K562 (cell line): ENCODE measurements around the gene SKAP1. TPM values are rescaled to one million over a fixed set of nuclear protein-coding genes. Genes with fewer than 3 reads are reported as not detected.

ENCODE experiments used
- CREB1 ChIP-seq, 2 experiments: sonication (generic) in 1 of 2; formaldehyde crosslinking in 1 of 2; IDR thresholded peaks; 2 replicates each; pipeline versions ENCODE4 v1.6.1 to v1.8.0; 2012 to 2022; ENCODE audit warnings: inconsistent platforms in 1 of 2, mild to moderate bottlenecking in 1 of 2, missing genetic modification reagents in 1 of 2, moderate library complexity in 1 of 2
- CREBBP ChIP-seq: IDR thresholded peaks from one replicate; pipeline ENCODE4 v1.6.1; 2012; ENCODE audit warnings: low read depth, mild to moderate bottlenecking, control low read depth, inconsistent platforms, low read length
- HNRNPL ChIP-seq: fragments of 200-400 bp; formaldehyde crosslinking; IDR thresholded peaks from 2 replicates; pipeline ENCODE4 v1.6.1; 2017; ENCODE audit warnings: low read depth, mild to moderate bottlenecking, low read length
- JUND ChIP-seq, 2 experiments: IDR thresholded peaks; 2 replicates in 1 of 2; 3 replicates in 1 of 2; pipeline ENCODE4 v1.6.1; 2011; ENCODE audit warnings: borderline replicate concordance in 2 of 2, low read depth in 2 of 2, low read length in 2 of 2, improper control_type of control experiment in 1 of 2, missing biosample characterization in 1 of 2, missing genetic modification characterization in 1 of 2, missing genetic modification reagents in 1 of 2
- KAT7 ChIP-seq: sonication (generic); formaldehyde crosslinking; IDR thresholded peaks from 2 replicates; pipeline ENCODE4 v1.8.0; 2022; ENCODE audit warnings: missing genetic modification reagents, mild to moderate bottlenecking, borderline replicate concordance
- MTA2 ChIP-seq: fragments of 450-650 bp; IDR thresholded peaks from 2 replicates; pipeline ENCODE4 v1.6.1; 2016; ENCODE audit warnings: low read depth
- NCOA1 ChIP-seq: fragments of 450-650 bp; IDR thresholded peaks from 2 replicates; pipeline ENCODE4 v1.6.1; 2016; ENCODE audit warnings: low read depth
- RBM39 ChIP-seq: fragments of 200-400 bp; formaldehyde crosslinking; optimal IDR thresholded peaks from 2 replicates; pipeline ENCODE3; 2018; ENCODE audit warnings: low read depth, low read length
- SIN3B ChIP-seq: fragments of 450-650 bp; IDR thresholded peaks from 2 replicates; pipeline ENCODE4 v1.6.1; 2017; ENCODE audit warnings: low read depth, mild to moderate bottlenecking, moderate library complexity
- ZBTB40 ChIP-seq, 2 experiments: fragments of 450-650 bp in 1 of 2; sonication (generic) in 1 of 2; formaldehyde crosslinking in 1 of 2; IDR thresholded peaks; 2 replicates each; pipeline versions ENCODE4 v1.7.1 to v1.9.0; 2016 to 2022; ENCODE audit warnings: inconsistent platforms in 1 of 2, mild to moderate bottlenecking in 1 of 2, missing genetic modification reagents in 1 of 2
- ZNF282 ChIP-seq: sonication (generic); formaldehyde crosslinking; IDR thresholded peaks from 2 replicates; pipeline ENCODE4 v1.8.1; 2023; ENCODE audit warnings: missing genetic modification reagents
- ZNF3 ChIP-seq: fragments of 250-450 bp; sonication (Bioruptor Pico); IDR thresholded peaks from 2 replicates; pipeline ENCODE4 v1.5.0; 2021; ENCODE audit warnings: mild to moderate bottlenecking, moderate library complexity
- polyA plus RNA-seq, 8 experiments: library from polyadenylated mRNA; depleted of rRNA in 4 of 8; stranded (reverse) in 5 of 8; unstranded in 3 of 8; fragments of >200 nt; fragmentation: Nextera tagmentation in 2 of 8; fragmentation: Illumina TruSeq in 1 of 8; extraction: Ambion mirVana in 2 of 8; extraction: Trizol in 1 of 8; gene quantifications; 2 replicates each; pipeline versions ENCODE4 v1.2.1 to v1.2.3, GENCODE V29; 2011 to 2014; ENCODE audit warnings: inconsistent platforms in 1 of 8, missing spikeins in 1 of 8
- total RNA-seq, 7 experiments: library from RNA; depleted of rRNA in 6 of 7; stranded (reverse); fragments of >200 nt in 6 of 7; fragmentation: Illumina TruSeq in 2 of 7; extraction: Trizol in 2 of 7; gene quantifications; 2 replicates each; pipeline versions ENCODE4 v1.2.1 to v1.2.3, GENCODE V29; 2011 to 2021; ENCODE audit warnings: low replicate concordance in 1 of 7
- TF ChIP-seq, protein P1 (sequence below): fragments of 450-650 bp; formaldehyde crosslinking; IDR thresholded peaks from 2 replicates; pipeline ENCODE4 v1.4.0; 2022; ENCODE audit warnings: missing genetic modification characterization
- TF ChIP-seq, protein P2 (sequence below): fragments of 450-650 bp; conservative IDR thresholded peaks from 2 replicates; pipeline ENCODE4 v1.6.1; 2016; ENCODE audit warnings: missing genetic modification characterization, low read depth, mild to moderate bottlenecking, missing compliant biosample characterization, moderate library complexity

Gene SKAP1
- total and polyA plus RNA-seq, 9 of the 15 experiments (the other 6 are each of a cell fraction or from before 2014, with no cell fraction given): 0.06 to 0.80 (median 0.10) TPM; not detected in 4

DNA sequence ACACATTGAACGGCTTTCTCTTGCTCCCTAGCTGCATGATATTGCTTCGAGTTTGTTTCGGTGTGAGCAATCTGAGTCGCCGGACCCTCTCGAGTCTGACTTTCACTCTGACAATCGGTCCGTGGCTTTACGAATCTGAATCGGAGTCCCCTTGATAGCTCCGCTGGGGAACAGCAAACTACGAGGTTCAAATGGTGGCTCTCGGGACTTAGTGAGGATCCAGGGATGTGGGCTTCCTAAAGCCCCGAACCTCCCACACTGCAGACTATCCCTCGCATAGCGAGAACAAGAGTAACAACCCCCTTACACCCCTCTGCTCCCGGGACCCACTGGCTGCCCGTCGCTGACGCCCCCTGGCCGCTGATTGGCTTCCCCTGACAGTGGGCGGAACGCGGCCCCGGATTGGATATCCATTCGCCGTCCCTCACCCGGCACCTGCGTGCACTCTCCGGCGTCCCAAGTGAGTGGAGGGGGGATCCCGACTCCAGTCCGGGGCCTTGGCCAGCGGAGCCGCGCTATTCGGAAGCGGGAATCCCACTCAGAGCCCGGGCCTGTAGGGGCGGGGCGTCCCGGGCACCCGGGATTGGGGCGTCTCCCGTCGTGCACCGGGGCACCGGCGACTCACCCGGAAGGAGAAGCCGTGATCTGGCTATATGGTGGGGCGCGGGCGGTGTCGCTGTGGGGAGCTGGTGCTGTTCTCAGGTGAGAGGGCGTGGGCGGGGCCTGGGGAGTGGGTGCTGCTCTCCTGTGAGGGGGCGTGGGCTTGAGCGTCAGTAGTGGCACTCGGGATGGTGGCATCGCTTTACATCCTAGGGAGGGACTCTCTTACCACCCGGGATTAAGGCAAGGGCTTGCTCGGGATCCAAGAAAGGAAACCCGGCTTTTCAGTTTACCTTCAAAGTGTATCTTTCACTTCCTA, 322.6 kb downstream of the SKAP1 start, which contains the start of gene SNX11 (continued):
- TF ChIP-seq, protein P1, sequence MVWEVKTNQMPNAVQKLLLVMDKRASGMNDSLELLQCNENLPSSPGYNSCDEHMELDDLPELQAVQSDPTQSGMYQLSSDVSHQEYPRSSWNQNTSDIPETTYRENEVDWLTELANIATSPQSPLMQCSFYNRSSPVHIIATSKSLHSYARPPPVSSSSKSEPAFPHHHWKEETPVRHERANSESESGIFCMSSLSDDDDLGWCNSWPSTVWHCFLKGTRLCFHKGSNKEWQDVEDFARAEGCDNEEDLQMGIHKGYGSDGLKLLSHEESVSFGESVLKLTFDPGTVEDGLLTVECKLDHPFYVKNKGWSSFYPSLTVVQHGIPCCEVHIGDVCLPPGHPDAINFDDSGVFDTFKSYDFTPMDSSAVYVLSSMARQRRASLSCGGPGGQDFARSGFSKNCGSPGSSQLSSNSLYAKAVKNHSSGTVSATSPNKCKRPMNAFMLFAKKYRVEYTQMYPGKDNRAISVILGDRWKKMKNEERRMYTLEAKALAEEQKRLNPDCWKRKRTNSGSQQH (CRISPR knock-in tag): no peak
- TF ChIP-seq HNRNPL (no peak), ZBTB40 (IDR thresholded peaks at IDR 0.05) (peak; percentile 89), ZBTB40 (CRISPR knock-in tag; IDR thresholded peaks at IDR 0.05) (no peak), KAT7 (0 out of 2 replicates have a peak, but pooled peaks have one; percentile 48), JUND (IDR thresholded peaks at IDR 0.05; ENCODE audit: borderline replicate concordance, low read depth, low read length) (no peak), JUND (tag; IDR thresholded peaks at IDR 0.05; ENCODE audit: borderline replicate concordance, low read depth, low read length) (no peak), ZNF3 (no peak), RBM39 (no peak), MTA2 (no peak), SIN3B (peak; percentile 59), CREBBP (no peak), NCOA1 (no peak), ZNF282 (CRISPR knock-in tag) (0 out of 2 replicates have a peak, but pooled peaks have one; percentile 37), CREB1 (IDR thresholded peaks at IDR 0.05) (peak; percentile 25; the same call in 1 of the 2 replicates), CREB1 (CRISPR knock-in tag; IDR thresholded peaks at IDR 0.05) (peak; percentile 69; the same call in 1 of the 2 replicates)
- TF ChIP-seq, protein P2, sequence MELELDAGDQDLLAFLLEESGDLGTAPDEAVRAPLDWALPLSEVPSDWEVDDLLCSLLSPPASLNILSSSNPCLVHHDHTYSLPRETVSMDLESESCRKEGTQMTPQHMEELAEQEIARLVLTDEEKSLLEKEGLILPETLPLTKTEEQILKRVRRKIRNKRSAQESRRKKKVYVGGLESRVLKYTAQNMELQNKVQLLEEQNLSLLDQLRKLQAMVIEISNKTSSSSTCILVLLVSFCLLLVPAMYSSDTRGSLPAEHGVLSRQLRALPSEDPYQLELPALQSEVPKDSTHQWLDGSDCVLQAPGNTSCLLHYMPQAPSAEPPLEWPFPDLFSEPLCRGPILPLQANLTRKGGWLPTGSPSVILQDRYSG (tag): no peak
